Endometrial microvascular endothelial cells (primary cell): ENCODE measurements around the gene GPR158. TPM values are rescaled to one million over a fixed set of nuclear protein-coding genes. Genes with fewer than 3 reads are reported as not detected.
"Not testable (repeated sequence)": the region's sequence is repeated elsewhere in the genome, so short reads cannot be mapped to it uniquely, and the experiment has no call there.

Experiments used
- in situ Hi-C: cut with HindIII; loops from 2 replicates; pipeline ENCODE4 v1.10.0; 2017; ENCODE audit warnings: low sequenced_read_pairs, low pct_unique_long_range_greater_than_20kb; ENCODE audit errors: inconsistent ontology term
- total RNA-seq: library from RNA; depleted of rRNA; stranded (reverse); fragments of >200 nt; gene quantifications from one replicate; pipeline ENCODE4 v1.2.3, GENCODE V29; 2015; ENCODE audit errors: inconsistent ontology term

The GPR158 gene
- not detected for total RNA-seq

GRCh38 chr10:25174461-25175230, at the start of gene GPR158:
TSS of gene GPR158 (plus strand) at chr10:25175001. CDS start at chr10:25175421, 420 bp downstream.
- in situ Hi-C loops = no loop called here

GRCh38 chr10:25125201-25125611, 49.6 kb upstream of the GPR158 start:
- in situ Hi-C loops = no loop called here

GRCh38 chr10:25129592-25129991, 45.2 kb upstream of the GPR158 start:
- in situ Hi-C loops = no loop called here

- in situ Hi-C loops = no loop called here
Observed at GRCh38 chr10:25130906-25131305, 43.9 kb upstream of the GPR158 start.

- in situ Hi-C loops = no loop called here
Observed at GRCh38 chr10:25142116-25142864, 32.5 kb upstream of the GPR158 start.

- in situ Hi-C loops = no loop called here
Observed at GRCh38 chr10:25157650-25158049, 17.2 kb upstream of the GPR158 start.

GRCh38 chr10:25159591-25159990, 15.2 kb upstream of the GPR158 start:
- in situ Hi-C loops = no loop called here

- in situ Hi-C loops = no loop called here
Observed at GRCh38 chr10:25162391-25162790, 12.4 kb upstream of the GPR158 start.

GRCh38 chr10:25163464-25163863, 11.3 kb upstream of the GPR158 start:
- in situ Hi-C loops = not testable (repeated sequence)

GRCh38 chr10:25169740-25170139, 5.1 kb upstream of the GPR158 start:
- in situ Hi-C loops = no loop called here

- in situ Hi-C loops = no loop called here
Observed at GRCh38 chr10:25170627-25171026, 4.2 kb upstream of the GPR158 start.

GRCh38 chr10:25175527-25176420, 973 bp downstream of the GPR158 start:
- in situ Hi-C loops = no loop called here

- in situ Hi-C loops = no loop called here
Observed at GRCh38 chr10:25176421-25176968, 1.7 kb downstream of the GPR158 start.

- in situ Hi-C loops = no loop called here
Observed at GRCh38 chr10:25177093-25177753, 2.4 kb downstream of the GPR158 start.

- in situ Hi-C loops = no loop called here
Observed at GRCh38 chr10:25177754-25178135, 2.9 kb downstream of the GPR158 start.

- in situ Hi-C loops = no loop called here
Observed at GRCh38 chr10:25178411-25178810, 3.6 kb downstream of the GPR158 start.

GRCh38 chr10:25180801-25181200, 6.0 kb downstream of the GPR158 start:
- in situ Hi-C loops = no loop called here

- in situ Hi-C loops = no loop called here
Observed at GRCh38 chr10:25182636-25183035, 7.8 kb downstream of the GPR158 start.
